22Rv1 (cell line): ENCODE data around the gene STX12.

Experiments
- ZFX ChIP-seq: fragments of 450-650 bp; IDR thresholded peaks from 2 replicates; pipeline ENCODE4 v1.6.1; 2017; ENCODE audit warnings: antibody characterized with exemption, borderline replicate concordance
- TF ChIP-seq, protein P1 (sequence below): fragments of 450-650 bp; IDR thresholded peaks from 2 replicates; pipeline ENCODE4 v1.5.1; 2017; ENCODE audit warnings: mild to moderate bottlenecking

DNA sequence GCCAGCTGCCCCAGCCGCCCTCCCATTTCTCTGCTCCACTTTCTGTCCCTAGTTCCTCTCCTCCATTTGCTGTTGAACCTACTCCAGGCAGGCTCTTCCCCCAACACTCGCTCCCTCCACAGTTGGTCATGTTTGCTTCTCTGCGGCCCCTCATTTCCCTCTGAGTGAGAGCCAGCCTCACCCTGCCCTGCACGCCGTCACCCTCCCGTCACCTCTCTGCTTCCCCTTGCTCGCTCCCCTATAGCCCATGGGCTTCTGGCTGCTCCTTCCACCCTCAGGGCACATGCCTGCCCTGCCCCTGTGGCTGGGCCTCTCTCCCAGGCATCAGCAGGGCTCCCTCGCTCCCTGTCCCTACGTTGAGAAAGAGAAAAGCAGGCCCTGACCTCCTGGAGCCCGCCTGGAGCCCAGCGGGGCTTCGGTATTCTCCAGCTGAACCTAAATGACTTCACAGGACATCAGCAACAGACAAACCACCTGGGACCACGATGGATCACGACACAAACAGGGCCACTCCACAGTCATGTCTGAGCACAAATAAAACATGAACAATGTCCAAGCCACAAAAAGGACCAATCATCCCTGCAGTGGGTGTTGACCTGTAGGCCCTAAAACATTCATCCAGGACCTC lies 86.0 kb downstream of the STX12 start:
- TF ChIP-seq, protein P1, sequence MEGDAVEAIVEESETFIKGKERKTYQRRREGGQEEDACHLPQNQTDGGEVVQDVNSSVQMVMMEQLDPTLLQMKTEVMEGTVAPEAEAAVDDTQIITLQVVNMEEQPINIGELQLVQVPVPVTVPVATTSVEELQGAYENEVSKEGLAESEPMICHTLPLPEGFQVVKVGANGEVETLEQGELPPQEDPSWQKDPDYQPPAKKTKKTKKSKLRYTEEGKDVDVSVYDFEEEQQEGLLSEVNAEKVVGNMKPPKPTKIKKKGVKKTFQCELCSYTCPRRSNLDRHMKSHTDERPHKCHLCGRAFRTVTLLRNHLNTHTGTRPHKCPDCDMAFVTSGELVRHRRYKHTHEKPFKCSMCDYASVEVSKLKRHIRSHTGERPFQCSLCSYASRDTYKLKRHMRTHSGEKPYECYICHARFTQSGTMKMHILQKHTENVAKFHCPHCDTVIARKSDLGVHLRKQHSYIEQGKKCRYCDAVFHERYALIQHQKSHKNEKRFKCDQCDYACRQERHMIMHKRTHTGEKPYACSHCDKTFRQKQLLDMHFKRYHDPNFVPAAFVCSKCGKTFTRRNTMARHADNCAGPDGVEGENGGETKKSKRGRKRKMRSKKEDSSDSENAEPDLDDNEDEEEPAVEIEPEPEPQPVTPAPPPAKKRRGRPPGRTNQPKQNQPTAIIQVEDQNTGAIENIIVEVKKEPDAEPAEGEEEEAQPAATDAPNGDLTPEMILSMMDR, result no peak
- TF ChIP-seq ZFX, result no peak
